Gastrocnemius medialis (tissue), 4 donors: Measurements from ENCODE around the gene TELO2. TPM values are rescaled to one million over a fixed set of nuclear protein-coding genes. Genes with fewer than 3 reads are reported as not detected.
"Not testable (repeated sequence)": the region's sequence is repeated elsewhere in the genome, so short reads cannot be mapped to it uniquely, and the experiment has no call there.

Source experiments
- ATAC-seq, 2 donors: fragments of 150-250 bp; one replicate each; pipeline ENCODE4 v1.9.1; 2016
- DNase-seq, 2 donors: peaks; one replicate each; pipeline ENCODE4 v3.0.0-alpha.2; 2019
- H3K27ac ChIP-seq, 4 donors: fragments of 200-600 bp; sonication (generic); 1 replicate in 1 of 4; 2 replicates in 3 of 4; pipeline ENCODE4 v1.5.1; 2016 to 2018; ENCODE audit warnings: mild to moderate bottlenecking in 2 of 4, moderate library complexity in 1 of 4
- H3K27me3 ChIP-seq, 3 donors: fragments of 200-600 bp; sonication (generic) in 2 of 3; 1 replicate in 1 of 3; 2 replicates in 2 of 3; pipeline versions ENCODE4 v1.5.1 to v1.6.0; 2016 to 2019; ENCODE audit warnings: mild to moderate bottlenecking in 1 of 3, moderate library complexity in 1 of 3
- H3K36me3 ChIP-seq, 2 donors: fragments of 200-600 bp; sonication (generic) in 1 of 2; one replicate each; pipeline ENCODE4 v1.5.1; 2017 to 2018
- H3K4me1 ChIP-seq, 2 donors: fragments of 200-600 bp; sonication (generic) in 1 of 2; one replicate each; pipeline ENCODE4 v1.5.1; 2016 to 2017; ENCODE audit warnings: mild to moderate bottlenecking in 2 of 2
- H3K4me3 ChIP-seq, 4 donors: fragments of 200-600 bp; sonication (generic) in 3 of 4; 1 replicate in 1 of 4; 2 replicates in 3 of 4; pipeline ENCODE4 v1.5.1; 2016 to 2019; ENCODE audit warnings: mild to moderate bottlenecking in 2 of 4
- H3K9me3 ChIP-seq, 3 donors: fragments of 200-600 bp; sonication (generic) in 2 of 3; 1 replicate in 1 of 3; 2 replicates in 2 of 3; pipeline ENCODE4 v1.5.1; 2016 to 2019
- POLR2A ChIP-seq, 2 donors: fragments of 450-650 bp; IDR thresholded peaks; one replicate each; pipeline ENCODE4 v1.6.1; 2017; ENCODE audit warnings: antibody characterized with exemption in 2 of 2, mild to moderate bottlenecking in 2 of 2, moderate library complexity in 2 of 2
- in situ Hi-C, 4 donors: fragments of 200-750 bp; cut with MboI; loops; one replicate each; pipeline versions ENCODE4 v1.15.0 to v1.8.0; 2017; ENCODE audit warnings: low sequenced_read_pairs in 4 of 4
- intact Hi-C: fragments of 100-400 bp; cut with DNase I; formaldehyde crosslinking; loops from one replicate; pipeline ENCODE4 v1.15.1; 2023; ENCODE audit warnings: low total_unique reads
- total RNA-seq, 4 donors: library from RNA; depleted of rRNA; stranded (reverse); fragments of >200 nt; gene quantifications; one replicate each; pipeline versions ENCODE4 v1.1.0 to v1.2.3, GENCODE V29; 2016
- TF ChIP-seq, protein P1 (sequence below), 5 experiments: fragments of 450-650 bp in 3 of 5; fragments of 200-600 bp in 2 of 5; sonication (generic) in 2 of 5; IDR thresholded peaks in 4 of 5; conservative IDR thresholded peaks in 1 of 5; 1 replicate in 4 of 5; 2 replicates in 1 of 5; pipeline ENCODE4 v1.5.1; 2016 to 2019; ENCODE audit warnings: antibody characterized with exemption in 5 of 5, mild to moderate bottlenecking in 3 of 5, moderate library complexity in 3 of 5

Gene TELO2
- total RNA-seq, 4 donors from 2014 or later, result 2.9 to 11.2 (median 9.8) TPM

DNA sequence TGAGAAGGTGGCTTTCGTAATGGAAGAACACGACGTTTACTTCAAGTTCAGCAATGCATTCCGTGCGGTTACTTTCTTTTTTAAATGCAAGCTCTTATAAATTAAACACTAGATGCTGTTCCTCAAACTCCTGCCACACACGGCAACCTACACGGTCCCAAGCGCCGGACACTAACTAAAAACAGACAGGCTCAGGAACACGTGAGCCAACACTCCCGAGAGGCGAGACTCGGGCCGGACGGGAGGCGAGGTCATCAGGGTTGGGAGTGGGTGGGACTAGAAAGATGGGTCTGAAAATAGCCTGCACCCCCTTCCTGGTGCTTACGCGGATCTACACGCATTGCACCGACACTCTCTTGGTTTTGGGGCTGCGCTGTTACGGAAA, 24.7 kb upstream of the TELO2 start:
- Histone ChIP-seq H3K27ac (no peak overlapping the region), H3K4me3 (no peak overlapping the region), H3K4me1 (peaks cover 6 to 11% of the 10 kb centered on the region in 2 donors), H3K9me3 (no peaks in the 10 kb centered on the region), H3K27me3 (no peaks in the 10 kb centered on the region), H3K36me3 (peaks cover 0 to 5% of the 10 kb centered on the region in 2 donors)
- TF ChIP-seq POLR2A (IDR thresholded peaks at IDR 0.05), result no peak
- TF ChIP-seq, protein P1, sequence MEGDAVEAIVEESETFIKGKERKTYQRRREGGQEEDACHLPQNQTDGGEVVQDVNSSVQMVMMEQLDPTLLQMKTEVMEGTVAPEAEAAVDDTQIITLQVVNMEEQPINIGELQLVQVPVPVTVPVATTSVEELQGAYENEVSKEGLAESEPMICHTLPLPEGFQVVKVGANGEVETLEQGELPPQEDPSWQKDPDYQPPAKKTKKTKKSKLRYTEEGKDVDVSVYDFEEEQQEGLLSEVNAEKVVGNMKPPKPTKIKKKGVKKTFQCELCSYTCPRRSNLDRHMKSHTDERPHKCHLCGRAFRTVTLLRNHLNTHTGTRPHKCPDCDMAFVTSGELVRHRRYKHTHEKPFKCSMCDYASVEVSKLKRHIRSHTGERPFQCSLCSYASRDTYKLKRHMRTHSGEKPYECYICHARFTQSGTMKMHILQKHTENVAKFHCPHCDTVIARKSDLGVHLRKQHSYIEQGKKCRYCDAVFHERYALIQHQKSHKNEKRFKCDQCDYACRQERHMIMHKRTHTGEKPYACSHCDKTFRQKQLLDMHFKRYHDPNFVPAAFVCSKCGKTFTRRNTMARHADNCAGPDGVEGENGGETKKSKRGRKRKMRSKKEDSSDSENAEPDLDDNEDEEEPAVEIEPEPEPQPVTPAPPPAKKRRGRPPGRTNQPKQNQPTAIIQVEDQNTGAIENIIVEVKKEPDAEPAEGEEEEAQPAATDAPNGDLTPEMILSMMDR (IDR thresholded peaks at IDR 0.05 in 4 of 5, conservative IDR thresholded peaks at IDR 0.05 in 1 of 5), result no peak
- ATAC-seq, result no peak
- DNase-seq, result no peak
- intact Hi-C loops (no loop called here), in situ Hi-C loops (no loop called here)

DNA sequence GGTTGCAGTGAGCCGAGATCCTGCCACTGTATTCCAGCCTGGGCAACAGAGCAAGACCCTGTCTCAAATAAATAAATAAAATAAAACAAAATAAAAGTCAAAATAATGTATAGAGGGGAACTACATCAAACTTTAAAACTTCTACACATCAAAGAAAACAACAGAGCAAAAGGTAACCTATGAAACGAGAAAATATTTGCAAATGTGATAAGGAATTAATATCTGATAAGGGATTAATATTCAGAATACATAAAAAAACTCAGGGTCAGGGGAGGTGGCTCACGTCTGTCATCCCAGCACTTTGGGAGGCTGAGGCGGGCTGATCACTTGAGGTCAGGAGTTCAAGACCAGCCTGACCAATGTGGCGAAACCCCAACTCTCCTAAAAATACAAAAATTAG, 24.0 kb upstream of the TELO2 start:
- ATAC-seq, H3K27me3 ChIP-seq, DNase-seq, in situ Hi-C loops, H3K36me3 ChIP-seq, H3K4me3 ChIP-seq, H3K27ac ChIP-seq, H3K9me3 ChIP-seq, intact Hi-C loops: not testable (repeated sequence)
- peaks cover 13 to 18% of the 10 kb centered on the region in 2 donors for H3K4me1 ChIP-seq

DNA sequence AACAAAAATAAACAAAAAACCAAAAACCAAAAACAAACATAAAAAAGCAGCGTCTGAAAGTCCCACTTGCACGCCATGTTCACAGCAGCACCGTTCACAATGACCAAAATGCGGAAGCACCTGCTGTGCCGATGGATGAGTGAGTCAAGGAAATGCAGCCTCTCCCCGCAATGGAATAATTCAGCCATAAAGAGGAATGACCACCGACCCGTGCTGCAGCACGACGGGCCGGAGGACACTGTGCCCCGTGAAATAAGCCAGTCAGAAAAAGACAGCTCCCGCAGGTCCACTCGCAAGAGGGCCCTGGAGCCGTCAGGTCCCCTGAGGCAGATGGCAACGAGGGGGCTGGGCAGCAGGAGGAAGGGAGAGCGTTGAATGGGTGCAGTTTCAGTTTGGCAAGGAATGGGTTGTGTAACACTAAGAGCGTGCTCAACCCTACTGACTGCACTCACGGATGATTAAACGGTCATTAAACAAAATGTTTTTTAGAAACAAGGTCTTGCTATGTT, 23.4 kb upstream of the TELO2 start:
- TF ChIP-seq, protein P1 (IDR thresholded peaks at IDR 0.05 in 4 of 5, conservative IDR thresholded peaks at IDR 0.05 in 1 of 5), result no peak
- TF ChIP-seq POLR2A (IDR thresholded peaks at IDR 0.05), result no peak
- in situ Hi-C loops, result no loop called here
- H3K4me3 ChIP-seq, result no peak overlapping the region

GRCh38 chr16:1470481-1471251, 22.5 kb upstream of the TELO2 start:
- DNase-seq, result no peak

More for the DNA sequence above, 23.4 kb upstream of the TELO2 start:
- no peaks in the 10 kb centered on the region for H3K9me3 ChIP-seq
- no peaks in the 10 kb centered on the region for H3K27me3 ChIP-seq
- intact Hi-C loops, result loop anchor here (5.0 to 10.0 kb wide), 2 partner anchors 162 to 215 kb away; partner anchors contain the start of gene UBE2I
- ATAC-seq (no peak), DNase-seq (no peak)
- H3K4me1 ChIP-seq, result peaks cover 14 to 19% of the 10 kb centered on the region in 2 donors
- H3K36me3 ChIP-seq, result no peaks in the 10 kb centered on the region
- H3K27ac ChIP-seq, result no peak overlapping the region

More at GRCh38 chr16:1470481-1471251, 22.5 kb upstream of the TELO2 start:
- Histone ChIP-seq H3K9me3 (no peaks in the 10 kb centered on the region), H3K27ac (peak overlapping the region in 1 of 4 donors; percentile 18), H3K4me1 (peaks cover 14 to 23% of the 10 kb centered on the region in 2 donors), H3K27me3 (no peaks in the 10 kb centered on the region), H3K36me3 (no peaks in the 10 kb centered on the region), H3K4me3 (no peak overlapping the region)
- TF ChIP-seq, protein P1 (IDR thresholded peaks at IDR 0.05 in 4 of 5, conservative IDR thresholded peaks at IDR 0.05 in 1 of 5), result no peak
- TF ChIP-seq POLR2A (IDR thresholded peaks at IDR 0.05), result no peak
- intact Hi-C loops (loop anchor here (5.0 to 10.0 kb wide), 2 partner anchors 163 to 214 kb away; partner anchors contain the start of gene UBE2I), in situ Hi-C loops (no loop called here)
- ATAC-seq, result no peak
